GM10847 (cell line): ENCODE measurements around the gene RNF220.

ENCODE experiments used
- POLR2A ChIP-seq: IDR thresholded peaks from 2 replicates; pipeline ENCODE4 v1.6.1; 2011; ENCODE audit not compliant: insufficient read length; ENCODE audit errors: extremely low read depth

RNF220 gene

DNA sequence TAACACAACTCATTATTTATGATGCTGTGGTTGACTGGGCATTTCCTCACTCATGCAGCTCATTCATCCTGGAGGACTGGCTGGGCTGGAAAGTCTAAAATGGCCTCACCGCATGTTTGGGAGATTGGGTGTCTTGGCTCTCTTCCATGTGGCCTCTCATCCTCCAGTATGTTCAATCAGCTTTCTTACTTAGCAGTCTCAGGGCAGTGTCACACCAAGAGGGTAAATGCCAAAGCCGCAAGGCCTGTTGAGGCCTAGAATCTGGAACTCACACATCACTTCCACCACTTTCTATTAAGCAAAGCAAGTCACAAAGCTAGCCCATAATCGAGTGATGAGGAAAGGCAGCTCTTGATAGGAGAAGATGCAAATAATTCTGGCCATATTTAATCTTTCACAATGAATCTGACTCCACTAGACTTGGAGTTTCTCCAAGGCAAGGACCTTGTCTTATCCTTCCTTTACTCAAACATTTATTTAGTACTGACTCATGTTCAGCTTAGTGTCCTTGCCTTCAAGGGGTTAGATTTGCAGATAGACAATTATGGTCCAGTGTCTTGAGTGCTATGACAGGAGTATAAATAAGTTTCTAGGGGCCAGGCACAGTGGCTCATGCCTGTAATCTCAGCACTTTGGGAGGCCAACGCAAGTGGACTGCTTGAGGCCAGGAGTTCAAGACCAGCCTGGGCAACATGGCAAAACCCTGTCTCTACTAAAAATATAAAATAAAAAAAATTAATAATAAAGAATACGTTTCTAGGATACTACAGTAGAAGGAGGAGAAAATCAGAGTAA, 224.1 kb downstream of the RNF220 start:
- no peak for TF ChIP-seq POLR2A

DNA sequence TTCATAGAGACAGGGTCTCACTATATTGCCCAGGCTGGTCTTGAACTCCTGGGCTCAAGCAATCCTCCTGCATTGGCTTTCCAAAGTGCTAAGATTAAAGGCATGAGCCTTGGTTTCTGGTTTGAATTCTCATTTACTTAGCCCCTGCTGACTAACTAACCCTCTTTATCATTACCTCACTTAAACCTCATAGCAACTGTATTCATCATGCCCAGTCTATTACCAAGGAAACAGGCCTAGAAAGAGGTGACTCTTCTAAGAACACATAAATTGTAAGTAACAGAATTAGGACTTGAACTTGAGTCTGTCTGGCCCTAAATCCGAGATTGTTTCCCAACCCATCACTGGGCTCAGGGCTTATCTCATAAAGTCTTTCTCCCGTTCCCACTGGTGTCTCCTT, 225.1 kb downstream of the RNF220 start:
- no peak for TF ChIP-seq POLR2A

GRCh38 chr1:44631333-44631646, 226.2 kb downstream of the RNF220 start:
- TF ChIP-seq POLR2A, result no peak

GRCh38 chr1:44631647-44632539, 226.8 kb downstream of the RNF220 start:
- TF ChIP-seq POLR2A, result peak; percentile 89

- no peak for TF ChIP-seq POLR2A
Observed at GRCh38 chr1:44632598-44632997, 227.5 kb downstream of the RNF220 start.

- no peak for TF ChIP-seq POLR2A
Observed at GRCh38 chr1:44634606-44635189, 229.6 kb downstream of the RNF220 start.

DNA sequence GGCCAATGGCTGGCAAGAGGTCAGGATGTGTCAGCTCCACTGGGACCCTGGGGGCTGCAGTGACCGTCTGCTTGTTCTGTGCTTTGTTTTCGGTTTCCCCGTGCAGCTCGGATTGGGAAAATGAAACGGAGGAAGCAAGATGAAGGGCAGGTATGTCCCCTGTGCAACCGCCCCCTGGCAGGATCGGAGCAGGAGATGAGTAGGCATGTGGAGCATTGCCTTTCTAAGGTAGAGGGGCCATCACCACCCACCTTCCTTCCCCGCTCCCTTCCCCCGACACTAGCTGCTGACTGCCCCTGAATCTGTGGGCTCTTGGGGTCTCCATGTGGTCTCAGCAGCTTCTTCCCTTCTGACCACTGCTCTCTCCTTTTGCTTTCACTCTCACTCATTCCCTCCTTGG, 230.4 kb downstream of the RNF220 start:
- no peak for TF ChIP-seq POLR2A

DNA sequence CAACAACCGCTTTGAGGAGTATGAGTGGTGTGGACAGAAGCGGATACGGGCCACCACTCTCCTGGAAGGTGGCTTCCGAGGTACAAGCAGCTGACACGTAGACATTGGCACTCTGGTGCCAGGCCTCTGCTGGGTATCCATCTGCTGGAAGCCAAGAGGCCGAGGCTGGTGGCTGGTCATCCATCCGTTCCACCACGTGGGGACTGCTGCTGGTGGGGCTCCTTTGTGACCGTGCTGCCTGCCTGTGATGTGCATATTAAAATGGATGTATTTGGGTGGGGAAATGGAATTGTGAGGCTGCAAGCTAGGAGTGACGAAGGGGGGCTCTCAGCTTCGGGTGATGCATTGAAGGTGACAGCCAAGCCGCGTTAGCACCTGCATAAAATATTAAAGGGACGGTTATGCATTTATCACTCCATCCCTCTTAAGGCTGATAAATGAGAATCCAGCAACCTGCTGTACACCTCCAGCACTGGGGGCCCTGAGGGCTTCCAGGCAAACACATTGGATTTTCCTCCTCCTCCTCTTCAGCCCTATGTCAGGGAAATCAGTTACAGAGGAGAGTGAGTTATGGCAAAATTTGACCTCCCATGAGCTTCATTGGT, 231.1 kb downstream of the RNF220 start:
- no peak for TF ChIP-seq POLR2A

DNA sequence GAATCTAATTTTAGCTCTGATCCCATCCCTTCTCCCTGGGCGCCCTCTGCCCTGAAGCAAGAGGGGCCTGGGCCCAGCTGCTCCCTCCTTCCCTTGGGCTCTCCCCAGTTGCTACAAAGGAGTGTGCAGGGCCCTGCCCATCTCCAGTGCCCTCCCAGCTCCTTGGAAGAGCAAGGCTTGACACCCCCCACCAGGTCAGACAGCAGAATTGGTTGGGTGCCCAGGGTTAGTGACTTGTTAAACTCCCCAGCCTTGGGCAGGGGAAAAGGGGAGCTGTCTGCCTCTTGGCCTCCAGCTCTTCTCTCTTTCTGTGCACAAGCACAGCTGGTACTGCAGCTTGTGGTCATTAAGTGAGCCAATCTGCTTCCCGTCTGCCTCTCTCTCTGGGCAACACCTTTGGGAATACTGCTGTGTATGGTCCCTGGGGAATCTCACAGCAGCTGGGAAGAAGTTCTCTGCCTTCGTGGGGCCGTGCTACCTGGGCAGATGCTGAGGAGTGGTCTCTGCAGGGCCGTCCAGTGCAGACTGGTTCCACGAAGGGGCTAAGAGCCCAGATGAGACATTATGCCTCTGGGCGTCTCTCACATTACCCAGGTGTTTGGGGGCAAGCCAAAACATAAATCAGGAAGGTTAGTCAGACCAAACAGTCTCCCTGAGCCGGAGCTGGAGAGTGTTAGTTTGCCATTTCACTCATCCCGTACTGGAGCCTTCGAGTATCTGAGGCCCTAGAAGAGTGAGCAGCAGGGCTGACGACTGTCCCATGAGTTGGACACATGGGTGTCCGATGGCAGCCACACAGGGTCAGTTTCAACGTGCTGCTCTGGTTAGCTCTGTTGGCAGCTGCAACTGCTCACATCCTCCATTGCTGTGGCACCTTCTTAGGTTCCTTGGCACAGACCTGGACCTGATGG, 231.9 kb downstream of the RNF220 start:
- TF ChIP-seq POLR2A, result no peak

DNA sequence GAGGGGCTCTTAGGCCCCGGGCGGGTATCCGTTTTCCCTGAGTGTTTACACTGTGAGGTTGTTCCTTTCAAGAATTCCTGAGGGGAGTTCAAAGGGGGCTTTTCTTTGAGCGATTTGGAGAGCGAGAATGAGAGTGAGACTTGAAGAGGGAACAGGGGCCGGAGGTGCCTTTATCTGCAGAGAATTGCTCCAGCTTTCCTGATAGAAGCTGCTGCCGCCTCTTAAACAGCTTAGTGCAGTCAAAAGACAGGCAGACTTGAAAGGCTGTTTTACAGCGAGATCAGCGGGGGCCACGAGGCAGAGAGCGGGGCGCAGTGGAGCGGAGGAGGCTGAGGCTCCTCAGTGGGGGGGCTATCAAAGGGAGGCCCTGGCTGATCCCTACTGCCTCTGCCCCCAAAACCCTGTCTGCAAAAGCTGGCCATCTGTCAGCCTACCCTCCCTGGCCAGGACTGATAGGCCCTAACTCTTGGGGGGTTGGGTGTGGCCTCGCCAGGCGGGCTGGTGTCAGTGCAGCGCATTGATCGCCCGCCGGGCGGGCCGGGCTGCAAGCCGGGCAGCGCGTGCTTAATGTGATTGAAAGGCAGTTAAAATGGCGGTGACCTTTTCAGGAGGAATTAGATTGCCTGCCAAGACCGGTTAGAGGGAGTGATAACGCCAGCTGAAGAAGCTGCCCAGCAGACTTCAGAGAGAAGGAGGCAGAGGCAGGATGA, 232.8 kb downstream of the RNF220 start:
- TF ChIP-seq POLR2A, result no peak

DNA sequence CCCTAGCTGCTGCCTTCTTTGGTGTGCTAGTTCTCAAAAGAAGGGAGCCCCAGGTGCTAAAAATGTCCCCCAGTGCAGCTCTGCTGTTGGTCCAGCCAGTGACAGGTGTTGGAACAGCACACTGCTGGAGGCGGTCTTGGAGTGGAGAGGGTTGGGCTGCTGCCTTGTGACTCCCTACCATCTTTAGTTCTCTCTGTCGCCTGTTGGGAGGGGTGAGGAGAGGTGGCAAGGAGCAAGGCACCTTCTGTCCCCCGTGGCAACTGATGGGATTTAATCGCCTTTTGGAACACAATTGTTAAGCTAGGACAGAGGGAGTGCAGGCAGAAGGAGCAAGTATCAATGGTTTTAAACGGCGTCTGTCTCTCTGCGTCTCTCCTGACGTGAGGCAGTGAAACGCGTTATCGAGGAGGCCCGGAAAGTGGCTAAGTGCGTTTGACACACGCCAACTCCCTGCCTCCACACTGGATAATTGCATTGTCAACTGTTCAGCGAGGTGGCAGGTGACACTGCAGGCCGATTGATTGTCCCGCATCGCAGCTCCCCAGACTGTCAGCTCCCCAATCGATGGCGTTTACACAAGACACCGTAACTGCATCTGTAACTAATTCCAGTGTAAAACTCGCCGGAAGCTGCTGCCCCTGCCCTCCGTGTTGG, 235.3 kb downstream of the RNF220 start:
- TF ChIP-seq POLR2A, result no peak

DNA sequence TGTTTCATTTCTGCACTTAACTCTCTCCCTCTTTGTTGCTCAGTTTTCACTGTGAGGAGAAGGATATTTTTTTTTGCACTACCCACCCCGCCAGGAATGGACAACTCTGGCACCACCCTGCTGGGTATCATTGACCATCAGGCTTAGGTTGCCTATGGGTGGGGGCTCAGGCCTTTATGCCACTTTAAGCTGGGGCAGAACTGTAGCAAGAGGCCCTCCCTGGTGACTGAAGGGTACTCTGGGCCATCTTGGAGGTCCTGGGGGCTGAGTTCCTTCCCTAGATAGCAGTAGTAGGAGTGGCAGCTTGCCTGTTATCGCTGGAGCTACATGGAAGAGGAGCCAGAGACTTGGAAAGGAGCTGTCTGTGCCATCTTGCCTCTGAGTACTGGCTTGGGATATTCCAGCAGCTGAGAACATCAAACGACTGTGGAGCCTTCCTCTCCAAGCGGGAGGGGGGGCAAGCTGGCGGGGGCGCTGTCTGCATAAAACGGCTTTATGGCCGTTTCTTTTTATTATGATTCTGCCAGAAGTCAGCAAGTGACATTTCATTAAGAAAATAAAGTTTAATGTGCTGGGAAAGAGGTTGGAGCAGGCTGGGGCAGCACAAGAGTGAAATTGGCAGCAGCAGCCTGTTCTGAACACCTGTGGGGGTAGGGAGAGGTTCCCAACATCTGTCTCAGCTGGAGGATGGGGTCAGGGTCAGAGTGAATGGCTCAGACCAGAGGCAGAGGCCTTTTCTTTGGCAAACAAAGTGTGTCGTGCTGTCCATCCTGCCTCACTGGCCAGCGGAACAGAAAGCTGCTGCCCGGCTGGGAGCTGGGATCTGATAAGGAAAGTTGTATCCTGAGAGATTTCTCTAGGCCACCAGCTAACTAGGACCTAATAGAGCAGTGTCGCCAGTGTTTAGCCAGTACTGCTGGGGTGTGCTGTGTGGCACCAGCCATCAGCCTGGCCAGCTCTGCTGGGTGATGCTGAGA, 236.4 kb downstream of the RNF220 start:
- no peak for TF ChIP-seq POLR2A

DNA sequence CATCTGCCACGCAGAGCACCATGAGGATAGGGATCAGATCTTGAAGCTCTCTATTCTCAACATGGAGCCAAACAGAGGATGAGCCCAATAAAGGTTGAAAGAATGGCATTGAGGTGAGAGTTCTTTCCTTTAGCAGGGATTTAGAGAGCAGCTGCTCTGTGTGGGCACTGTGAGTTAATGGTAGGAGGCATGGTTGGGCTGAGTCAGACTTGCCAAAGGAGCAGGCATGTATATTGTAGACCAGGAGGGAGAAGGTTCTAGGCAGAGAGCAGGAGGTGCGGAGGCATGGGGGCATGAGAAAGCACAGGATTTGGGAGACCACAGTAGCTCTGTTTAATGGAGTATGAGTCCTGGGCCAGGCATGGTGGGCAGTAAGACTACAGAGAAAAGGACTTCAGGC, 237.2 kb downstream of the RNF220 start:
- TF ChIP-seq POLR2A, result no peak

DNA sequence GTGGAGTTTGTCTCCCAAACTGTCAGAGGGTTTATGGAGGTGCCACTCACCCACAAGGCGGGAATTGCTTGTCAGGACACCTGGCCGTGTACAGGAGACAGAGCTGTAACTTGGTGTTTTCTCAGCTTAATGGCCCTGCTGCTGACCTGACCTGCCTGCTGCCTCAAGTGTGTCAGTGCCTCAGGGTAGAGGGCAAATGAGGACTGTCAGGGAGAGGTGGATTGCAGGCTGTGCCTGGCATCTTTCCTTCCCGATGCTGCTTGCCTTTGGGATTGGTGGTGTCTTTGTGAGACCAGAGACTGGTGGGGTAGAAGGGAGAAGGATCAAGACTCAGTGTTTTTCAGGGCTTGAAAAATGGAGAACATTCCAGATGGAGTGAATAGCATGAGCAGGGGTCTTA, 237.9 kb downstream of the RNF220 start:
- TF ChIP-seq POLR2A, result no peak
